22Rv1 (cell line): ENCODE measurements around the gene CNTNAP2.

Experiments used
- ZFX ChIP-seq: fragments of 450-650 bp; IDR thresholded peaks from 2 replicates; pipeline ENCODE4 v1.6.1; 2017; ENCODE audit warnings: antibody characterized with exemption, borderline replicate concordance
- TF ChIP-seq, protein P1 (sequence below): fragments of 450-650 bp; IDR thresholded peaks from 2 replicates; pipeline ENCODE4 v1.5.1; 2017; ENCODE audit warnings: mild to moderate bottlenecking

DNA sequence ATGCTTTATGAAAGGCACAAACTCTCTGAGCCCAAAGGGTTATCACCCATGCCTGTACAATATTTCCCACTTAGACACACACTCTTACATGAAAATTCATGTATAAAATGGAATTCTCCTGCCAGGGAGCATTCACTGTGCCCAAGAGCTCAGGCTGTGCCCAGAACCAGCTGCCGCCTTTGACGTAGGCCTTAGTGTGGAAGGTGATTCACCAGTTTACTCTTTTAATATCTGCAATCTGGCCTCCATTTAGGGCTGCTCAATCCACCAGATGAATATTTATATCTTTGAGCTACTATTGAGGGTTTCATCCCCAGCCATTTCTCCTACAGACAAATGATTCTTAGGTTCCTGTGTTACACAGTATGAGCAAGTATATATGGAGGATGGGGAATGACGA lies 849.7 kb downstream of the CNTNAP2 start:
- TF ChIP-seq, protein P1, sequence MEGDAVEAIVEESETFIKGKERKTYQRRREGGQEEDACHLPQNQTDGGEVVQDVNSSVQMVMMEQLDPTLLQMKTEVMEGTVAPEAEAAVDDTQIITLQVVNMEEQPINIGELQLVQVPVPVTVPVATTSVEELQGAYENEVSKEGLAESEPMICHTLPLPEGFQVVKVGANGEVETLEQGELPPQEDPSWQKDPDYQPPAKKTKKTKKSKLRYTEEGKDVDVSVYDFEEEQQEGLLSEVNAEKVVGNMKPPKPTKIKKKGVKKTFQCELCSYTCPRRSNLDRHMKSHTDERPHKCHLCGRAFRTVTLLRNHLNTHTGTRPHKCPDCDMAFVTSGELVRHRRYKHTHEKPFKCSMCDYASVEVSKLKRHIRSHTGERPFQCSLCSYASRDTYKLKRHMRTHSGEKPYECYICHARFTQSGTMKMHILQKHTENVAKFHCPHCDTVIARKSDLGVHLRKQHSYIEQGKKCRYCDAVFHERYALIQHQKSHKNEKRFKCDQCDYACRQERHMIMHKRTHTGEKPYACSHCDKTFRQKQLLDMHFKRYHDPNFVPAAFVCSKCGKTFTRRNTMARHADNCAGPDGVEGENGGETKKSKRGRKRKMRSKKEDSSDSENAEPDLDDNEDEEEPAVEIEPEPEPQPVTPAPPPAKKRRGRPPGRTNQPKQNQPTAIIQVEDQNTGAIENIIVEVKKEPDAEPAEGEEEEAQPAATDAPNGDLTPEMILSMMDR = no peak
- no peak for TF ChIP-seq ZFX
